AG08396 (cell line): ENCODE measurements around the gene SORL1.
A peak's percentile ranks its signal among the peaks of the same experiment; 100 is the strongest.

Source experiments
- DNase-seq: peaks from one replicate; pipeline ENCODE4 v3.0.0; 2012; ENCODE audit warnings: low spot score, mixed read lengths

The SORL1 gene

DNA sequence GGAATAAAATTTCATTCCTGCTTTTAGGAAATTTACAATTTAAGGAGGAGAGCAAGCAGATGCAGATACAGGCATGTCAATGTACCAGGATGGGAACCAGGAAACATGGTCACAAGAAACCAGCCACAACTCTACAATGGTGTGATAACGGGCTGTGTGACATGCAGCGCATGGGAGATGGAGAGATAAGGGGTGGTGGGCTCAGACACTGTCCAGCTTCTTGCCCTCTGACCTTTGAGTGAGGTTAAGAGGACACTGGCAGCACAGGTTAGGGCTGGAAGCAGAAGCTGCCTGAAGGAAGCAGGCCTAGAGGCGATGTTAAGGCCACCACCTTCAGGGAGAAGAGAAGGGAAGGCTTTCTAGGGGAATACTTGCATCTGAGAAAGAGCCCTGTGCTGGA, 3.0 kb downstream of the SORL1 start:
- no peak for DNase-seq

DNA sequence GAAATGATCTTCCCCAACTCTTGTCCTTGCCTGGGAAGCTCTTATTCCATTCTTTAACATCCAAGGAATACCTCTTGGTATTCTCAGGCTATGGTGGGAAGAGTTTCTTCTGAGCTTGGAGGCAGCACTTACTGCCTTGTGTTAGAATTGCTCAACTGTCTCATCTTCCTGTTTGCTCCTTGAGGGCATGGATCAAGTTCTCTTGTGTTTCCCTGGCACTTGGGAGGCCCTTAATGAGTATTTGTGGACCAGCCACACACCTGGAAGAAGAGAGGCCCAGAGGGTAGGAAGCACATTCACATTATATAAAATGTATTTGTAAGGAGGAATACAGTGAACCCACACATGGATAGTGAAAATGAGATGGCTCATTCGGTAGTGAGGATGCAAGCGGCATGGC, 4.0 kb downstream of the SORL1 start:
- no peak for DNase-seq

DNA sequence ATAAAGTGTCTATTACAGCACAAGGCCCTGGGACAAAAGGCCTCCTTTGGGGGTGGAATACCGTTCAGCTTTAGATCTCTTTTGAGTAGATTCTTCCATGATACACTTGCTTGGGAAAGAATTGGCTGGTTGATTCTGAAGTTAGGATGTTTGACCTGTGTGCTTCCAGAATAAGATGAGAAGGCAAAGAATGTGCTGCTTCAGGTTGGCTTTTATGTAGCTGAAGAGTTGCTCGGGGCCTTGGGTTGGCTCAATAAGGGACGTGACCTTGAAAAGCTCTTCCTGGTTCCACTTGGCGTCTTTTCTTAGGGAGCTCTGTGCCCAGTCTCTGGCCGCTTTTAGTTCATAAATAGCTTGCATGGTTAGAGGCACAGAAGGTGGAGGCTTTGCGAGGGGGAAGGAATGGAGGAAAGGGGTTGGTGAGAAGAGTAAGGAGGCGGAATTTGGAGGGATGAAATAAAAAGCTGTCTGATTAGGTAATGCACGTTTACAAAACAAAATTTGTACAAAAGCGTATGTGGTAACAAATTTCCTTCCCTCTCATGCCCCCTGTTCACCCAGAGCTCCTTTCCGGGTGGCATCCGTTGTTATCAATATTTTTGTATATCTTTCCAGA, 4.8 kb downstream of the SORL1 start:
- DNase-seq: no peak

DNA sequence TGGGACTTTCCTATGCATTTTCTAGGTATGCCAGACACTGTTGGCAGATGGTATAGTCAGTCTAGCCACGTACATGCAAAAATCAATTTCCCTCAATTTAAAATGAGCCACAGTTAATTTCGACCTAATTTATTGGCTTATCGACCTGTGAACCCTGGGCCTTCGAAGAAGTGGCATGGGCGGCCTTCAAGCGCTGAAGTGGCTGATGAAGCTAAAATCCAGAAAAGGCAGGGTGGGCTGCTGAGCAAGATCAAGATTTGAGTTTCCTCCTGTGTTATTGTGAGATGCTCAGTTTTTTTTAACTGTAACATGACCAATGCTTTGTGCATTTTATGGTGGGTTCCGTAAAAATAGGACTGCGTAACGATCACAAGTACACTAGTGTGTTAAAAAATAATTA, 6.4 kb downstream of the SORL1 start:
- DNase-seq: no peak

DNA sequence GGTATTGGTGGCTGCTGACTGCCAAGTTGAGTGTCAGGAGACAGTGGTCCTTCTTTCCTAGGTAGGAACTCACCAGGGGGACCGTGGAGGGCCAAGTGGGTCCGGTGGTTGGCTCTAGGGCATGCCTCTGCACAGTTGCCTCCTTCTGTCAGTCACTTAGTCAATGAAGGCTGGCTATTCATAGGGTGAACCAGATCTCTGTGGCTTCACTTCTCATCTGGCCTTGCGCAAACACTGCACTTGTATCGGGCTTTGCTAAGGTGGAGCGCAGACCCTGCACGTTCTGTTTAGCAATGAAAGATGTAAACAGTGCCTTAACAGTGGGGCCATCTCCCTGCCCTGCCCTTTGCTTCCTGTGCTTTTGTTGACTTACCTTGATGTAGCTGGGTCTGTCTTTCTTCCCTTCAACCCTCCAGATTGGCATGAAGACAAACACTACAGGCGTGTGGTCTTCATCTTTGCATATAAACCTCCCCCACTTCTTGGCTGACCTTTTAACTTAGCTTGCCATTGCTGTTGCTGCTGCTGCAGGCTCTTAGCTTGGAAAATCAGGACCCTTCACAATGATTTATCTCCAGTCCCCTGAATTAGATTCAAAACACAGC, 7.4 kb downstream of the SORL1 start:
- no peak for DNase-seq

DNA sequence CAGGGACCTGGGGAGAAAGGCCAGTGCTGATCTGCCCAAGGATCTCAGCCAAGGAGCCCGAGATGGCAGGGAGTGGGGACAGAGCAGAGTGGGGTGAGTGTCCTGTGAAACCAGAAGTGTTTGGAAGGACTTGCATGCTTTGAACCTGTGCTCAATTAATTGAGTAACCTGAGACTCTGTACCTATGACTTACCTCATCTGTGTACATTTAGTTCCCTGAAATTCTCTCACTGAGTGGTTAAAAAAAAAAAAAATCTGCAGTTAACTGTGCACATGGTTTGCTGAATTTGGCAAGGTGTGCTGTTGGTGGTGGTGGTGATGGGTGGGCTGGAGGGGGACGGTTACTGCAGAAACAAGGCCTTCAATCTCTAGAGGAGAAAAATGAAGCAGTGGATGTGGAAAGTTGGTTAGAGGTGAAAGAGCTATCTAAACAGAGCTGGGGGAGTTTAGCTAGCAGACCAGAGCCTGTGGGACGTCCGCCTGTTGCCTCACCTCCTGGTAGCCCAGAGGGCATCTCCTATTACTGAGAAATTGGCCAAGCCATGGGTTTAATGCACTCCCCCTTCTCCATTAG, 8.9 kb downstream of the SORL1 start:
- no peak for DNase-seq

DNA sequence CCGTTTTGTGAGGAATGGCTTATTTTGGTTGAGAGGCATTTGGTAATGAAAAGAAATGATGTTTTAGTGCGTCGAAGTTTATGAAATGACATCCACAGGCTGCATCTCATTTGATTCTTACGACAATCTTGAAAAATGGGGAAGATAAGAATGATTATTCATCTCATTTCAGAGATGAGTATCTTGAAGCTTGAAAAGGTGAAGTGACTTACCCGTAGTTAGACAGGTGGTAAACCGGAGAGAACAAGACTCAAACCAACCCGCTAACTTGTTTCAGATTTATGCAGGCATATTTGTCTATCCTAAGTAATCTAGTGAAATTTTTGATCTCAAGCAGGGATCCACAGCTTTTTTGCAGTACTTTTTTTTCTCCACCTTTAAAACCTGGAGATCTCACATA, 9.7 kb downstream of the SORL1 start:
- no peak for DNase-seq

DNA sequence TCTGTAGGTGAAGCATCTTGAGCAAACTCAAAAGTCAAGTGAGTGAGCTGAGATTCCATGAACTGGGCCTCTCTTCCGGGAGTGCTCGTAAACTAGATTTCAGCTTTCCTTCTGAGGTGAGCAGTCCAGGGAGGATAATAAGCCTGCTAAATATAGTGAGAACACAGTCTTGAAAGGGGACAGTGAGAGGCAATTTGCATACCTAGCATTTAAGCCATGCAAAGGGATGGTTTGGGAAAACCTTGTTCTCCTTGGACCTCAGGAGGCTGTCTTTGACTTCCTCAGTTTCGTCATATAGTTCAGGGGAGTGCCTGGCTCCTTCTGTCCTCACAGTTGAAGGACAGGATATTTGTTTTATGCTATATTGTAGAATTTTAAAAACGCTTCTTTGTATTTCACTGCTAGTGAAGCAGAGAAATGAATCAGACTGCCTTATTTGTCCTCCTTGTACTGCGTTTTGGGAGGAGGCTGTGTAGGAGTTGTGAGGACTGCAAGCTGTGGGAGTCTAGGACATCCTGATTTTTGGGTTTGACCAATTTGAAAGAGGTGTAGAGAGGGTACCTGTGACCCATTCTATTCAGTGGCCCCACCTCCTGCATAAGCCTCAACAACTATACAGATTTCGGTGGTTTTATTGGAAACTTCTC, 11.7 kb downstream of the SORL1 start:
- DNase-seq: no peak

DNA sequence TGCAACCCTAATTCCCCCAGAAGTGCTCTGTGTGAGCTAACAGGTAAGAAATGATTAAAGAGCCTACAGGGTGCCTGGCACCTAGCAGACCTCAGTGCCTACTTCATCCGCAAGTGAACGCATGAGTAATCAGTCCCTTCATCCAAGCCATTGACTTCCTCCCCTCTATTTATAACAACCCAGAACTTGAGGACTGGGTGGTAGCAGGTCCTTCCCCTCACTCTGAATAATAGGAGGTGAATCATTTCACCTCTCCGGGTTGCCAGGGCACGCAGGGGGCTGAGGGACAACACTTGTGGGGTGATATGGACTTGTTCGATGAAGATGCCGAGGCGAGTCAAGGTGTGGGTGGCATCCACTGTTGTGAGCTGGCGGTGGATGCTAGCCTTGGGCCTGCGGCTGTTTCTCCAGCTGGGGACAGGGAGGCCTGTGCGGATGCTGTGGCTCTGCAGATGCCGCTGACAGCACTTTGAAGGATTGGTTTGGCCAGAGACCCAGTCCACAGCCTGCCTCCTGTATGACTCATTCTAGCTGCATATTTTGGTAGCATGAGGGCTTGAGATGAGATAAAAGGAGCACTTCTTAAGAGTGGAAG, 12.3 kb downstream of the SORL1 start:
- peak; percentile 88 for DNase-seq

DNA sequence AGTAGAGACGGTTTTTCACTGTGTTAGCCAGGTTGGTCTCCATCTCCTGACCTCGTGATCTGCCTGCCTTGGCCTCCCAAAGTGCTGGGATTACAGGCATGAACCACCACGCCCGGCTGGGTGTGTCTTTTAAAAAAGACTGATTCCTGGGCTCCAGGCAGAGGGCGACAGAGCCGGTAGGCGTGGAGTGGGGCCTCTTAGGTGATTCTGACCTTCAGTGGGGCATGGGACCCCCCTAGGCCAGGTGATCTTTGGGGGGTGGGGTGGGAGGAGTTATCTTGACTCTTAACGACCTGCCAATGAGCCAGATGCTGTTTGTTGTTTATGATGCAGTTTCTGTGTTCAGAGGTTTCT, 13.6 kb downstream of the SORL1 start:
- DNase-seq: no peak

DNA sequence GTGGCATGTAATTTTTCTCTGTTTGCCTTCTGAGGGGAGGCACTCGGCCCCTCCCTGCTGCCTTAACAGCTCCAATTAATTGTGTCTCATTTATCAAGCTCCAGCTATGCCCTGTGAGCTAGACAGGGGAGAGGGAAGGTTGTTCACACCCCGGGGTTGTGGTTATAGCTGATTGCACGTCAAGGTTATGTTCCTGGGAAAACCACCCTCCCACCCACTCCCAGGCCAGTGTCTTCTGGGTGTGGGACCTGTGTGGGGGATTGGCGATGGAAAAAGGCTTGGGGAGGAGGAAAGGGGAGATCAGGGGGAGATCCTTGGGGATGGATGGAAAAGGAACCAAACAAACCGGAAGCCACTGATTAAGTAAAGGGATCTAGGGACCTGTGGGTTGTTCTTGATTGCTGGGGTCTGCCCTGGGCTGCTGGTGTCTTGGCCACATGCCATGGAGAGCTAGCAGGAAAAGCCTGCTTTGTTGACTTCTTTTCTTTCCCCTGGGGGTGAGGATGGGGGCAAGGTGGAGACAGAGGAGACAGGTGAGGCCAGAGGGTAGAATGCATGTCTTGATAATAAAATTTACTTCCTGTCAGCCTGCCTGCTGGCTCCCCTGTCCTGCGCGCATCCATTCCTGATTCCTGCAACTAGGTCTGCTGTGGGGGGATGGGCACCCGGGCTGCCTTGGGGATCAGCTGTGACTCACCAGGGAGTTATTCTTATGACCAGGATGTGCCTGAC, 14.1 kb downstream of the SORL1 start:
- DNase-seq: peak; percentile 94

DNA sequence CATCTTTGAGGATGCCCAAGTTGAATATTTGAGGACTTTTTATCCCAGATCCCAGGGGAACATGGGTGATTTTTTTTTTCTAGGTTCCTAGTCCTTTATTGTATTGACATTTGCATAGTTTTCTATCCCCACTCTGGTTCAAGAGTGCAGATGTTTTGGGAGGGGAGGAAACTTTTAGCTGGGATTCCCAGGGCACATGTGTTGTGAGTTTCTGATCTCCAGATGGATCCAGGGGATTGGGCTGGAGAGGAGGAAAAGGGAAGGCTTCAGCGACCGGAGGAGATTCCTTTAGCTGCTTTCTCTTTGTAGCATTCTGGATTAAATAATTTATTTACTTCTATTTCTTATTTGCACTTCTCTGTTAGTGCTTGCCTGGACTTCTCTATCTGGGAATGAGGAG, 15.4 kb downstream of the SORL1 start:
- no peak for DNase-seq

DNA sequence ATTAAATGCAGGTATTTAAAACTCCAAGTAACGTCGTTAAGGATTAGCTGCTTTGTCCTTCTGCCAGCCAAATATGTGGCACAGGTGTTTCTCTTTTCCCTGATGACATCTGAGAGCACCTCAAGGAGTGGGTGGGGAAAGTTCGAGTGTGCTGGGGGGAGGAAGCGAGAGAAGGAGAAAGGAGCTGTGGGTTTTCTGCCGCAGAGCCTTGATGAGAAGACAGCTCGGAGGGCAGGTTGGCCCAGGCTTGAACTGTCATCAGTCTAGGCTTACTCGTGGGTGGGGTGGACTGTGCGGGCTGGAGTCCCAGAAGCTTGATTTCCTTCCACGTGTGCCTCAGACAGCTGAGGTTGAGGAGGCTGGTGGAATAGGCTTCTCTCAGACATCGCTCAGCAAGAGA, 15.9 kb downstream of the SORL1 start:
- no peak for DNase-seq

DNA sequence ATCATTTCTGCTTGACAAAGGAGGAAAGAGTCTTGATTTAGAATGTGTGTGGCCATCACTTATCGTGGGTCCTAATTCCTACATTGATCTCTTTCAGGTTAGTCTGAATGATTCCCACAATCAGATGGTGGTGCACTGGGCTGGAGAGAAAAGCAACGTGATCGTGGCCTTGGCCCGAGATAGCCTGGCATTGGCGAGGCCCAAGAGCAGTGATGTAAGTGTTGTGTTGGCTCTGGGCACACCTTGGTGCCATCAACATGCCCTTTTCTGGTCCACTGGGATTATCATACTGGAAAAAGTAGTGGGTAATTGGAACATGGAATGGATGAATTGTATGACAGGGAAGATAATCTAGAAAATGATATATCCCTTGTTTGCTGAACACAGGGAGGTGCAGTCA, 17.8 kb downstream of the SORL1 start:
- DNase-seq: no peak

DNA sequence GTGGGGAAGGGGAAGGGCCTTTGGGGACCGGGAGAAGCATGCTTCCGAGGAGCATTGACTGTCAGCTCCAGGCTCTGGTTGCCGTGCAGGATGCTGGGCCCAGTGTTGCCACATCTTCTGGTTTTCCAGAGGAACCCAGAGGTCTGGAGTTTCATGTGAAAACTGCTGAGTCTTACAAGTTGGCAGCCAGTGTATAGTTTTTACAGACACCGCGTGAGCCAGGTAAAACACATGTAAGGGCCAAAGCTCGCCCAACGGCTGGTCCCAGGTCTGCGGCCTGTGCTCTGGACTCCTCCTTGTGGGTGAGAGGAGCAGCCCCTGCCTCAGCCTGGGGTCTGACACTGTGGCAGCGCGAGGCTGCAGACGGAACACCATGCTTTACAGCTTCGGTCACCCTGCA, 19.1 kb downstream of the SORL1 start:
- DNase-seq: no peak

DNA sequence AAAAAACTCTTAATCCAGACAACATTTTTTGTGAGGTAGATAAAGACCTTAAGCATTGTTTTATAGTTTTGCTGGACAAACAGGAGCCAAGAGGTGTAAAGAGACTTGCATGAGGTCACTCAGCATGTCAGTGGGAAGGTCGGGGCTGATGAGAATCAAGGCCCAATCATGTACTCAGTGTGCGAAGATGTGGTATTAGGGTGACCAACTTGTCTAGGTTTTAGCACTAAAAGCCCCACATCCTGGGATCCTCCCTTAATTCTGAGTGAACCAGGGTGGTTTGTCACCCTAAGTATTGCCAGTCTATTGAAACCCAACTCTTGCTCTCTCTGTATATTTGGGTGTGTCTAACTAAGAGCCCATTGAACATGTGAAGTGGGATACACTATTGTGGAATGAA, 20.2 kb downstream of the SORL1 start:
- DNase-seq: no peak

DNA sequence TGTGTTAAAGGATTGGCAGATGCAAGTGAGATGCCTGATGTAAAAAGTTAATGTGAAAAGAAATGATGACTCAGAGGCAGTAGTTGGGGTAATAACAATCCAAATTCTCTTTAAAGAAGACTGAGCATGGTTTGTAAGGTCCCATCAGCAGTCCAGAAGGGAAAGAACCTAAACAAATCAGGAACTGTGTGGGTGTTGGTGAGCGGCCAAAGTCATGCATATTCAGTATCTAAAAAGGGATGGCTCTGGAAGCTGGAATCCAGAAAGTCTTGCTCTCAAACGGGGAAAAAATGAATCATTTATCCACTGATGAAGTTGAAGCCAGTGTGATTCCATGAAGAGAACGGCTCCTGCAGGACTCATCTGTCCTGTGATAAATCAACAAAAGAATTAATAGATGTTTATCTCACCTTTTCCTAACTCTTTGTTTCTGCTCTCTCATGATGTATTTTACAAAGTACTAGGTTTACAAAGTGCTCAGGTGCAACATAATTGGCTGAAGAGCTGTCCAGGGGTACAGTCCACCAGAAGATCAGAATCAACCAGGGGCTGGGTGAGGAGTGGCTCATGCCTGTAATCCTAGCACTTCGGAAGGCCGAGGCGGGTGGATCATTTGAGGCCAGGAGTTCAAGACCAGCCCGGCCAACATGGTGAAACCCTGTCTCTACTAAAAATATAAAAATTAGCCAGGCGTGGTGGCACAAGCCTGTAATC, 21.1 kb downstream of the SORL1 start:
- peak; percentile 26 for DNase-seq

DNA sequence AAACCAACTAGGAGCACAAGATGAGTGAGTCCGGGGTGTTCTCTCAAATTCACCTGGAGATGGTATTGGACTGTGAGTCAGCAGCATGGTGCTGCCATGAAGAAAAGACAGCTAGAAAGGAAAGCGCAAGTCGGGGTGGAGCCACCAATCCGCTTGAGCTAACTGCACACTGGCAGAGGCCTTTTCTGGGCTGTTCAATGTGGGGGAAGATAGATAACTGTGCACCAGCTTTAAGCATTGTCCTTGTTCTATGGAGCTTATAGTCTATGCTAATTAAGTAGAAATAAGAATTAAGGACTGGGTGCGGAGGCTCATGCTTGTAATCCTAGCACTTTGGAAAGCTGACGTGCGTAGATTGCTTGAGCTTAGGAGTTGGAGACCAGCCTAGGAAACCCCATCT, 22.6 kb downstream of the SORL1 start:
- DNase-seq: no peak

DNA sequence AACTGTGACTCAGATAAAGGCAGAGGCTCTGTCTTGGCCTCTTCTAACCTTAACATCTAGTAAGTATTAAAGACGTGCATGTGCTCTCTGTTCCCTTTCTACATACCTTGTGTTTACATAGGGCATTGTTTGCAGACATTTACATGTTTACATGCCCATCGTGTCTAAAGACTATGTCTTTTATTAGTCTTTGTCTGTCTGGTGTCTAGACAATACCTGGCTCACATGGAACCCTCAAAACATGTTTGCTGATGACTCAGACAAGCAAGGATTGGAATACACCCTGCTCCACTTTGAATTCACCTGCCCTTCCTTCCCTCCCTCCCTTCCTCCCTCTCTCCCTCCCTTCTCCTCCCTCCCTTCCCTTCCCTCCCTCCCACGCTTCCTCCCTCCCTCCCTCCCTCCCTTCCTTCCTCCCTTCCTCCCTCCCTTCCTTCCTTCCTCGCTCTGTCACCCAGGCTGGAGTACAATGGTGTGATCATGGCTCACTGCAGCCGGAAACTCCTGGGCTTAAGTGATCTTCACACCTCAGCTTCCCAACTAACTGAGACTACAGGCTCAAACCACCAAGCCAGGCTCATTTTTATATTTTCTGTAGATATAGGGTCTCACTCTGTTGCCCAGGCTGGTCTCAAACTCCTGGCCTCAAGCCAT, 24.4 kb downstream of the SORL1 start:
- DNase-seq: no peak

DNA sequence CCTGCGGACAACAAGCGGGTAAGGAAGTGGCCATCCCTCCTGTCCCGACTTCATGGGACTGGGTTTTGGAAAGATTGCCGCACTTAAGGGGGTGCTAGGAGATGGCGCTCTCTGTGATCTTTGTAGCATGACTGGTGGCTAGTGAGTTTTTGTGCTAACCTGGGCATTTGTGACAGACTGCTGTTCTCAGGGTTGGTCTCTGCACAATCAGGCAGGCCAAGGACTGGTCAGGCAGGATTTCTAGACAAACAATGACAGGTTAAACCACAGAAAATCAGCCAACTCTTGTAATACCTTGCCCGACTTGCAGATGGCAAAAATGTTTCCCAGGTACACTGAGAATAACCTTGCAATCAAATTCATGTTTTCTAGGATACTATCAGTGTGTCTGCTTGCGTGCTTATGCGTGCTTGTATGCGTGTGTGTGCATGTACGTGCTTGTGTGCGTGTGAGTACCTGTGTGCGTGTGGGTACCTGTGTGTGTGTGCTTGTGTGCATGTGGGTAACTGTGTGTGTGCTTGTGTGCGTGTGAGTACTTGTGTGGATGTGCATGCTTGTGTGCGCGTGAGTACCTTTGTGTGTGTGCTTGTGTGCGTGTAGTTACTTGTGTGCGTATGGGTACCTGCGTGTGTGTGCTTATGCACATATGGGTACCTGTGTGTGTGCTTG, 26.2 kb downstream of the SORL1 start:
- DNase-seq: no peak
